K562 (cell line): ENCODE results near the gene NAIF1. TPM values are rescaled to one million over a fixed set of nuclear protein-coding genes. Genes with fewer than 3 reads are reported as not detected.
A peak's percentile ranks its signal among the peaks of the same experiment; 100 is the strongest.

Experiments
- ATAC-seq: fragments of 200-7000 bp; cut with Tn5 transposase; 3 replicates; pipeline ENCODE4 v1.9.1; 2020; ENCODE audit warnings: moderate library complexity
- BruUV-seq: library from RNA; stranded (reverse); fragments of 400-500 nt; replicated peaks from 2 replicates; lab custom pipeline; 2021; lab: Mats Ljungman, UMichigan
- CTCF ChIA-PET: fragments of 300-600 bp; formaldehyde crosslinking; extraction: SDS; loops from one replicate; lab custom pipeline; 2021; ENCODE audit warnings: low intra/inter-chr PET ratio; lab: Yijun Ruan, JAX
- POLR2A ChIA-PET: fragments of 300-600, 350-650 bp; sonication (Branson Sonifier 250); formaldehyde crosslinking; extraction: SDS; loops from one replicate; lab custom pipeline; 2021; ENCODE audit warnings: antibody characterized with exemption, inconsistent platforms; lab: Yijun Ruan, JAX
- DNase-seq, 4 experiments: peaks; one replicate each; pipeline versions ENCODE4 v3.0.0 to v3.0.0-alpha.2; 2011 to 2018; ENCODE audit warnings: low spot score in 3 of 4, mixed read lengths in 3 of 4; ENCODE audit errors: extremely low read depth in 1 of 4
- FAIRE-seq: peaks from 2 replicates; lab custom pipeline; 2011; peaks lifted over from hg19 to GRCh38; lab: Jason Lieb, UNC
- H2AFZ ChIP-seq: 2 replicates; pipeline ENCODE4 v1.6.0; 2011; ENCODE audit warnings: low read depth, low read length, control low read depth, inconsistent platforms
- H3K27ac ChIP-seq: fragments of 200-600 bp; 3 replicates; pipeline ENCODE4 v1.8.0; 2011; ENCODE audit warnings: low read depth, mild to moderate bottlenecking, control low read depth, inconsistent platforms, low read length, moderate library complexity, mixed read lengths; ENCODE audit errors: extremely low read depth
- H3K27me3 ChIP-seq, 2 experiments: fragments of 300-600 bp in 1 of 2; 2 replicates in 1 of 2; 3 replicates in 1 of 2; pipeline versions ENCODE4 v1.6.0 to v1.8.0; 2011; ENCODE audit warnings: inconsistent platforms in 2 of 2, low read length in 2 of 2, mild to moderate bottlenecking in 1 of 2, mixed read lengths in 1 of 2, moderate library complexity in 1 of 2; ENCODE audit not compliant: control insufficient read depth in 2 of 2, insufficient read depth in 2 of 2
- H3K36me3 ChIP-seq: fragments of 300-600 bp; 3 replicates; pipeline ENCODE4 v1.8.0; 2011; ENCODE audit warnings: mild to moderate bottlenecking, low read length, inconsistent platforms; ENCODE audit not compliant: control insufficient read depth, insufficient read depth
- H3K4me1 ChIP-seq, 2 experiments: fragments of 200-600 bp in 1 of 2; replicated peaks in 1 of 2; 2 replicates in 1 of 2; 3 replicates in 1 of 2; pipeline versions ENCODE4 v1.5.1 to v1.8.0; 2011; ENCODE audit warnings: inconsistent platforms in 2 of 2, low read length in 2 of 2, mild to moderate bottlenecking in 1 of 2, mixed read lengths in 1 of 2, moderate library complexity in 1 of 2; ENCODE audit not compliant: control insufficient read depth in 2 of 2, insufficient read depth in 2 of 2
- H3K4me2 ChIP-seq: 2 replicates; pipeline ENCODE4 v1.6.1; 2011; ENCODE audit warnings: low read length, control low read depth, inconsistent platforms, mixed read lengths; ENCODE audit not compliant: insufficient read depth
- H3K4me3 ChIP-seq: fragments of 200-600 bp; sonication (generic), shearing (Covaris generic); 2 replicates; pipeline ENCODE4 v1.5.1; 2016; ENCODE audit warnings: control low read depth, inconsistent platforms
- H3K79me2 ChIP-seq: fragments of 200-600 bp; 3 replicates; pipeline ENCODE4 v1.8.0; 2011; ENCODE audit warnings: low read length, inconsistent platforms; ENCODE audit not compliant: control insufficient read depth, insufficient read depth
- H3K9ac ChIP-seq, 2 experiments: 2 replicates each; pipeline versions ENCODE4 v1.6.0 to v1.6.1; 2011; ENCODE audit warnings: low read depth in 2 of 2, low read length in 2 of 2, control low read depth in 1 of 2, inconsistent platforms in 1 of 2, mild to moderate bottlenecking in 1 of 2, mixed read lengths in 1 of 2; ENCODE audit not compliant: insufficient read depth in 1 of 2
- H3K9me1 ChIP-seq: one replicate; pipeline ENCODE4 v1.6.0; 2011; ENCODE audit warnings: inconsistent platforms, mild to moderate bottlenecking, low read length, moderate library complexity; ENCODE audit not compliant: control insufficient read depth, insufficient read depth
- H3K9me3 ChIP-seq: replicated peaks from 2 replicates; pipeline ENCODE4 v1.5.1; 2011; ENCODE audit warnings: low read depth, low read length, inconsistent platforms; ENCODE audit not compliant: control insufficient read depth, insufficient read depth
- H4K20me1 ChIP-seq: replicated peaks from 2 replicates; pipeline ENCODE4 v1.6.1; 2011; ENCODE audit warnings: low read length, inconsistent platforms, mixed read lengths; ENCODE audit not compliant: control insufficient read depth, insufficient read depth
- SIX5 ChIP-seq, 2 experiments: IDR thresholded peaks; 2 replicates each; pipeline ENCODE4 v1.6.1; 2011; ENCODE audit warnings: low read length in 2 of 2, borderline replicate concordance in 1 of 2, low read depth in 1 of 2, mild to moderate bottlenecking in 1 of 2, moderate library complexity in 1 of 2; ENCODE audit not compliant: insufficient read depth in 1 of 2
- WGBS: fragments of 100-300 bp; shearing (Covaris generic); methylation state at CpG from one replicate; pipeline ENCODE4 v1.1.6; 2016; ENCODE audit warnings: low coverage, mixed read lengths; ENCODE audit not compliant: insufficient coverage; ENCODE audit errors: missing lambda C conversion rate; 5-methylcytosine and 5-hydroxymethylcytosine counted together
- in situ Hi-C: fragments of 300-500 bp; cut with MboI; formaldehyde crosslinking; loops from 4 replicates; pipeline ENCODE4 v1.15.0; 2018; ENCODE audit warnings: inconsistent platforms, mixed read lengths
- intact Hi-C: fragments of 100-400 bp; cut with micrococcal nuclease; formaldehyde crosslinking; loops from 2 replicates; pipeline ENCODE4 v1.14.2; 2022
- polyA plus RNA-seq, 8 experiments: library from polyadenylated mRNA; depleted of rRNA in 4 of 8; stranded (reverse) in 5 of 8; unstranded in 3 of 8; fragments of >200 nt; fragmentation: Nextera tagmentation in 2 of 8; fragmentation: Illumina TruSeq in 1 of 8; extraction: Ambion mirVana in 2 of 8; extraction: Trizol in 1 of 8; gene quantifications; 2 replicates each; pipeline versions ENCODE4 v1.2.1 to v1.2.3, GENCODE V29; 2011 to 2014; ENCODE audit warnings: inconsistent platforms in 1 of 8, missing spikeins in 1 of 8
- total RNA-seq, 7 experiments: library from RNA; depleted of rRNA in 6 of 7; stranded (reverse); fragments of >200 nt in 6 of 7; fragmentation: Illumina TruSeq in 2 of 7; extraction: Trizol in 2 of 7; gene quantifications; 2 replicates each; pipeline versions ENCODE4 v1.2.1 to v1.2.3, GENCODE V29; 2011 to 2021; ENCODE audit warnings: low replicate concordance in 1 of 7
- TF ChIP-seq, protein P1 (sequence below), 2 experiments: fragments of 450-650 bp; IDR thresholded peaks; 2 replicates each; pipeline ENCODE4 v1.6.1; 2016

The NAIF1 gene
- total and polyA plus RNA-seq, 9 of the 15 experiments (the other 6 are each of a cell fraction or from before 2014, with no cell fraction given) = 4.8 to 26.6 (median 17.2) TPM

DNA sequence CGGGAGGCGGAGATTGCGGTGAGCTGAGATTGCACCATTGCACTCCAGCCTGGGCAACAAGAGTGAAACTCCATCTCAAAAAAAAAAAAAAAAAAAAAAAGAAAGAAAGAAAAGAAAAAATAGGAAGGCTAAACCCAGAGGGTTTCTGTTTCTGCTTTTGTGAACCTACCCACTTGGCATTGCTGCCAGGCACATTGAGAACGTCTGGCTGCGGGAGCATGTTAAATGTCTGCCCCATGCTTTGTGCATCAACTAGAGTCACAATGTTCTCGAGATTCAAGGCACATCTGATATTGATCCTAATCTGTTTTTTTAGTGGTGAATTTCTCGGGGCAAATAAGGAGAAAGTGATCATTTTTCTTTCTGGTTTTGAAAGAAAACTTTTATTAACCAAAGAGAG lies 3.8 kb upstream of the NAIF1 start:
- H3K9me1 ChIP-seq = no peaks in the 10 kb centered on the region
- FAIRE-seq = no peak
- H3K36me3 ChIP-seq = peaks cover 35% of the 10 kb centered on the region; the same call in 2 of the 3 replicates
- ChIA-PET POLR2A (no interaction called here), CTCF (interaction anchor here (1.0 kb wide), 1 partner anchor 46 kb away, joined by 3 read pairs; no protein-coding TSS in a partner anchor)
- H3K9ac ChIP-seq = no peak overlapping the region; a peak in 2 of 4 replicates
- H3K9me3 ChIP-seq = no peaks in the 10 kb centered on the region
- H3K4me2 ChIP-seq = peak overlapping the region; percentile 66
- H3K27me3 ChIP-seq = no peaks in the 10 kb centered on the region
- H3K4me1 ChIP-seq = peaks cover 28 to 30% of the 10 kb centered on the region in 2 experiments
- peaks cover 89% of the 10 kb centered on the region for H3K79me2 ChIP-seq
- DNase-seq = no peak
- H2AFZ ChIP-seq = no peak overlapping the region
- peaks cover 11% of the 10 kb centered on the region; the same call in 1 of the 2 replicates for H4K20me1 ChIP-seq
- 0 out of 3 replicates have a peak overlapping the region, but pooled peaks have one; percentile 6 for H3K27ac ChIP-seq
- BruUV-seq = TSS peak; percentile 29
- in situ Hi-C loops = no loop called here
- H3K4me3 ChIP-seq = peak overlapping the region; percentile 42; the same call in 1 of the 2 replicates
- TF ChIP-seq, protein P1, sequence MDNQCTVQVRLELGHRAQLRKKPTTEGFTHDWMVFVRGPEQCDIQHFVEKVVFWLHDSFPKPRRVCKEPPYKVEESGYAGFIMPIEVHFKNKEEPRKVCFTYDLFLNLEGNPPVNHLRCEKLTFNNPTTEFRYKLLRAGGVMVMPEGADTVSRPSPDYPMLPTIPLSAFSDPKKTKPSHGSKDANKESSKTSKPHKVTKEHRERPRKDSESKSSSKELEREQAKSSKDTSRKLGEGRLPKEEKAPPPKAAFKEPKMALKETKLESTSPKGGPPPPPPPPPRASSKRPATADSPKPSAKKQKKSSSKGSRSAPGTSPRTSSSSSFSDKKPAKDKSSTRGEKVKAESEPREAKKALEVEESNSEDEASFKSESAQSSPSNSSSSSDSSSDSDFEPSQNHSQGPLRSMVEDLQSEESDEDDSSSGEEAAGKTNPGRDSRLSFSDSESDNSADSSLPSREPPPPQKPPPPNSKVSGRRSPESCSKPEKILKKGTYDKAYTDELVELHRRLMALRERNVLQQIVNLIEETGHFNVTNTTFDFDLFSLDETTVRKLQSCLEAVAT (IDR thresholded peaks at IDR 0.05) = 0 out of 4 replicates have a peak, but pooled peaks of 1 of the 2 experiments have one; percentile 10
- TF ChIP-seq SIX5 (IDR thresholded peaks at IDR 0.05; ENCODE audit: borderline replicate concordance in 1 of 2, insufficient read depth in 1 of 2, low read depth in 1 of 2, low read length in 2 of 2) = no peak
- intact Hi-C loops = no loop called here
- WGBS = 25% methylated on average over 6 of the region's 7 CpGs
- ATAC-seq = no peak
